SK-N-SH treated with all-trans-retinoic acid at 6 μM for 48 hours (cell line): ENCODE data around the gene CNTN4.

ENCODE experiments used
- ARNTL ChIP-seq: fragments of 450-650 bp; formaldehyde crosslinking; IDR thresholded peaks from 2 replicates; pipeline ENCODE4 v1.5.0; 2020; ENCODE audit warnings: low read depth, mild to moderate bottlenecking, moderate library complexity, borderline replicate concordance
- BACH2 ChIP-seq: fragments of 250-450 bp; sonication (Bioruptor Pico); IDR thresholded peaks from 2 replicates; pipeline ENCODE4 v1.9.0; 2021; ENCODE audit warnings: mild to moderate bottlenecking, borderline replicate concordance
- CSDC2 ChIP-seq: fragments of 250-450 bp; sonication (Bioruptor Pico); IDR thresholded peaks from 2 replicates; pipeline ENCODE4 v1.5.0; 2020; ENCODE audit warnings: mild to moderate bottlenecking, moderate library complexity
- ESRRG ChIP-seq: fragments of 250-450 bp; sonication (Bioruptor Pico); IDR thresholded peaks from 2 replicates; pipeline ENCODE4 v1.6.1; 2021; ENCODE audit warnings: mild to moderate bottlenecking
- PATZ1 ChIP-seq: fragments of 250-450 bp; sonication (Bioruptor Pico); IDR thresholded peaks from 2 replicates; pipeline ENCODE4 v1.8.0; 2020; ENCODE audit warnings: mild to moderate bottlenecking, moderate library complexity, borderline replicate concordance
- POU6F1 ChIP-seq: fragments of 250-450 bp; sonication (Bioruptor Pico); IDR thresholded peaks from 2 replicates; pipeline ENCODE4 v1.8.0; 2021; ENCODE audit warnings: low read depth, mild to moderate bottlenecking, moderate library complexity, borderline replicate concordance
- RARB ChIP-seq: fragments of 250-450 bp; sonication (Bioruptor Pico); IDR thresholded peaks from 2 replicates; pipeline ENCODE4 v1.8.0; 2021; ENCODE audit warnings: mild to moderate bottlenecking, moderate library complexity
- SNAI2 ChIP-seq: fragments of 250-450 bp; sonication (Bioruptor Pico); IDR thresholded peaks from 2 replicates; pipeline ENCODE4 v1.5.0; 2020; ENCODE audit warnings: mild to moderate bottlenecking, moderate library complexity
- TSHZ2 ChIP-seq: fragments of 250-450 bp; sonication (Bioruptor Pico); IDR thresholded peaks from 2 replicates; pipeline ENCODE4 v1.5.0; 2020; ENCODE audit warnings: mild to moderate bottlenecking, moderate library complexity
- ZFP3 ChIP-seq: fragments of 250-450 bp; sonication (Bioruptor Pico); IDR thresholded peaks from 2 replicates; pipeline ENCODE4 v1.5.0; 2020; ENCODE audit warnings: mild to moderate bottlenecking, moderate library complexity
- ZNF70 ChIP-seq: fragments of 450-650 bp; formaldehyde crosslinking; IDR thresholded peaks from 2 replicates; pipeline ENCODE4 v1.5.0; 2020; ENCODE audit warnings: mild to moderate bottlenecking, moderate library complexity

DNA sequence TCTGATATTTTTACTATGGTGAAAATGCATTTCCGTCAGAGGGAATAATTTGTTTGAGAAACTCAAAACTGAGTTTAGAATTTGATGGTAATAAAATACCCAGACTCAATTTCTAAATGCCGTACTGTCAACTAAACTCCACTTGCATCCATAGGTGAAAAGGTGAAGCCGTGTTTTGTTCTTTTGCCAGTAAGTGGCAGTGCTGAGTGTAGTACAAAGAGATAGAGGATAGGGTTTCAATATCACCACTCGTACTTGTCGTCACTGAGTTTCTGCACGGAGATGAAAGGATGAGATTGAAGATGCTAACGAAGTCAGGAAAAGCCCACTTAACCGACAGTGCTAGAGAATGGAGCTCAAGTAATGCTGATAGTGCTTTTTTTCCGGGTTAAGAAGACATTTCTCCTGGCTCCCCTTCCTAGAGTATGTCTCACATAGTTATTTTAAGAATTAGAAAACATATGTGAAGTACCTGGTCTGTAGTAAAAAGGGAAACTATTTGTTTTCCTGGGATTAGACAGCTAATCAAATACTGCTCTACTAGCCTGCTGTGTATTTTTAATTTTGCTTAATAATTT is 666.4 kb downstream of the CNTN4 start:
- no peak for TF ChIP-seq POU6F1
- TF ChIP-seq TSHZ2 (CRISPR knock-in tag), result no peak
- no peak for TF ChIP-seq RARB (CRISPR knock-in tag)
- TF ChIP-seq ESRRG, result no peak
- no peak for TF ChIP-seq CSDC2 (CRISPR knock-in tag)
- no peak for TF ChIP-seq ZNF70 (CRISPR knock-in tag)
- TF ChIP-seq PATZ1, result no peak
- TF ChIP-seq BACH2 (CRISPR knock-in tag), result no peak
- no peak for TF ChIP-seq SNAI2
- no peak for TF ChIP-seq ZFP3
- no peak for TF ChIP-seq ARNTL (CRISPR knock-in tag)
